Measurements from ENCODE around the gene RRBP1.

RRBP1 gene

DNA sequence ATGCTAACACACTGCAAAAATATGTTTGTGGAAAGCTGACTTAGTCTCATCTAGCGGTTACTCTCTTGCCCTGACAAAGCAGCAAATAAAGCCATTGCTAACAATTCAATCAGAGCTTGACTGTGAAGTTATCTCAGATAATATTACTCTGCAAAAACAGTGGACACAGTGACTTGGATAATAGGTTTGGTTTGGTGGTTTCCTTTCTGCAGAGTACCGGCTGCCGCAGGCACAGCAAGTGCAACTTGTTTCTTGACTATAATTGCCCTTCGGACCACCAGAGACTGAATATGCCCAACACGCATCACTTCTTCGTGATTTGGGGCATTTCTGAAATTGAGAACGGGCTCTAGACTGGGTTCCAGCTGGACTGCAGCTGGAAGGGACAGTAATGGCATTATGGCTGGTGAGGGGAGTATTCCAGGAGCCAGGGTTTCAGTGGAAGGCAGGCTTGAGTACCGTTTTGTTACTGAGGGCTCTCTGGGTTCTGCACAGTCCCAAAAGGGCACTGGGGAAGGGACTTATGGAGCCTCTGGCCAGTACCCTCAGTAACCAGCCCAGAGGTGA is 72.1 kb downstream of the RRBP1 start:
- peaks cover 6% of the 10 kb centered on the region; the same call in 1 of the 2 replicates for H4K20me1 ChIP-seq (ENCODE audit: insufficient read depth, low read length)
- H3K9me3 ChIP-seq (ENCODE audit: insufficient read depth, low read length, severe bottlenecking) = no peaks in the 10 kb centered on the region
- no peak for TF ChIP-seq EZH2 (IDR thresholded peaks at IDR 0.05; ENCODE audit: borderline replicate concordance, low read depth, low read length, severe bottlenecking)
- TF ChIP-seq, protein P1, sequence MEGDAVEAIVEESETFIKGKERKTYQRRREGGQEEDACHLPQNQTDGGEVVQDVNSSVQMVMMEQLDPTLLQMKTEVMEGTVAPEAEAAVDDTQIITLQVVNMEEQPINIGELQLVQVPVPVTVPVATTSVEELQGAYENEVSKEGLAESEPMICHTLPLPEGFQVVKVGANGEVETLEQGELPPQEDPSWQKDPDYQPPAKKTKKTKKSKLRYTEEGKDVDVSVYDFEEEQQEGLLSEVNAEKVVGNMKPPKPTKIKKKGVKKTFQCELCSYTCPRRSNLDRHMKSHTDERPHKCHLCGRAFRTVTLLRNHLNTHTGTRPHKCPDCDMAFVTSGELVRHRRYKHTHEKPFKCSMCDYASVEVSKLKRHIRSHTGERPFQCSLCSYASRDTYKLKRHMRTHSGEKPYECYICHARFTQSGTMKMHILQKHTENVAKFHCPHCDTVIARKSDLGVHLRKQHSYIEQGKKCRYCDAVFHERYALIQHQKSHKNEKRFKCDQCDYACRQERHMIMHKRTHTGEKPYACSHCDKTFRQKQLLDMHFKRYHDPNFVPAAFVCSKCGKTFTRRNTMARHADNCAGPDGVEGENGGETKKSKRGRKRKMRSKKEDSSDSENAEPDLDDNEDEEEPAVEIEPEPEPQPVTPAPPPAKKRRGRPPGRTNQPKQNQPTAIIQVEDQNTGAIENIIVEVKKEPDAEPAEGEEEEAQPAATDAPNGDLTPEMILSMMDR (IDR thresholded peaks at IDR 0.05; ENCODE audit: borderline replicate concordance, extremely low read depth, low read length, poor library complexity, severe bottlenecking) = no peak
- no peak overlapping the region for H2AFZ ChIP-seq (ENCODE audit: low read depth, low read length)
- DNase-seq = no peak
- H3K4me3 ChIP-seq (ENCODE audit: low read depth in 1 of 2, low read length in 2 of 2) = no peak overlapping the region
- no peak overlapping the region for H3K9ac ChIP-seq (ENCODE audit: low read depth, low read length)
- H3K36me3 ChIP-seq (ENCODE audit: insufficient read depth, low read length) = peaks cover 8% of the 10 kb centered on the region
- H3K4me1 ChIP-seq (ENCODE audit: insufficient read depth, low read length) = no peaks in the 10 kb centered on the region
- no peak for ATAC-seq (ENCODE audit: insufficient read depth, low read depth)
- H3K27me3 ChIP-seq (ENCODE audit: insufficient read depth, low read length, poor library complexity) = no peaks in the 10 kb centered on the region
- no peak overlapping the region for H3K27ac ChIP-seq (ENCODE audit: low read length)
- H3K79me2 ChIP-seq (ENCODE audit: insufficient read depth, low read length) = no peaks in the 10 kb centered on the region
- no peak overlapping the region for H3K4me2 ChIP-seq (ENCODE audit: insufficient read depth, low read length)

GRCh38 chr20:17608701-17609497 is 73.1 kb downstream of the RRBP1 start:
- Histone ChIP-seq H2AFZ (ENCODE audit: low read depth, low read length) (no peak overlapping the region), H3K27ac (ENCODE audit: low read length) (no peak overlapping the region), H3K4me3 (ENCODE audit: low read depth in 1 of 2, low read length in 2 of 2) (no peak overlapping the region), H3K9me3 (ENCODE audit: insufficient read depth, low read length, severe bottlenecking) (no peaks in the 10 kb centered on the region), H3K36me3 (ENCODE audit: insufficient read depth, low read length) (0 out of 2 replicates have a peak, but pooled peaks cover 7% of the 10 kb centered on the region), H3K9ac (ENCODE audit: low read depth, low read length) (no peak overlapping the region), H3K27me3 (ENCODE audit: insufficient read depth, low read length, poor library complexity) (no peaks in the 10 kb centered on the region), H3K79me2 (ENCODE audit: insufficient read depth, low read length) (no peaks in the 10 kb centered on the region), H4K20me1 (ENCODE audit: insufficient read depth, low read length) (peaks cover 6% of the 10 kb centered on the region; the same call in 1 of the 2 replicates), H3K4me2 (ENCODE audit: insufficient read depth, low read length) (no peak overlapping the region), H3K4me1 (ENCODE audit: insufficient read depth, low read length) (no peaks in the 10 kb centered on the region)
- TF ChIP-seq, protein P1 (IDR thresholded peaks at IDR 0.05; ENCODE audit: borderline replicate concordance, extremely low read depth, low read length, poor library complexity, severe bottlenecking) = no peak
- no peak for TF ChIP-seq EZH2 (IDR thresholded peaks at IDR 0.05; ENCODE audit: borderline replicate concordance, low read depth, low read length, severe bottlenecking)
- no peak for ATAC-seq (ENCODE audit: insufficient read depth, low read depth)
- DNase-seq = no peak

GRCh38 chr20:17606001-17606400 is 76.0 kb downstream of the RRBP1 start:
- H3K4me2 ChIP-seq (ENCODE audit: insufficient read depth, low read length) = no peak overlapping the region
- H3K4me3 ChIP-seq (ENCODE audit: low read depth in 1 of 2, low read length in 2 of 2) = no peak overlapping the region
- ATAC-seq (ENCODE audit: insufficient read depth, low read depth) (no peak), DNase-seq (no peak)
- H3K79me2 ChIP-seq (ENCODE audit: insufficient read depth, low read length) = no peaks in the 10 kb centered on the region
- no peak overlapping the region for H3K27ac ChIP-seq (ENCODE audit: low read length)
- H3K9ac ChIP-seq (ENCODE audit: low read depth, low read length) = no peak overlapping the region
- no peaks in the 10 kb centered on the region for H3K9me3 ChIP-seq (ENCODE audit: insufficient read depth, low read length, severe bottlenecking)
- TF ChIP-seq EZH2 (IDR thresholded peaks at IDR 0.05; ENCODE audit: borderline replicate concordance, low read depth, low read length, severe bottlenecking) = no peak
- H3K4me1 ChIP-seq (ENCODE audit: insufficient read depth, low read length) = no peaks in the 10 kb centered on the region
- peaks cover 10% of the 10 kb centered on the region; the same call in 1 of the 2 replicates for H3K36me3 ChIP-seq (ENCODE audit: insufficient read depth, low read length)
- no peak overlapping the region for H2AFZ ChIP-seq (ENCODE audit: low read depth, low read length)
- H3K27me3 ChIP-seq (ENCODE audit: insufficient read depth, low read length, poor library complexity) = no peaks in the 10 kb centered on the region
- no peaks in the 10 kb centered on the region for H4K20me1 ChIP-seq (ENCODE audit: insufficient read depth, low read length)

DNA sequence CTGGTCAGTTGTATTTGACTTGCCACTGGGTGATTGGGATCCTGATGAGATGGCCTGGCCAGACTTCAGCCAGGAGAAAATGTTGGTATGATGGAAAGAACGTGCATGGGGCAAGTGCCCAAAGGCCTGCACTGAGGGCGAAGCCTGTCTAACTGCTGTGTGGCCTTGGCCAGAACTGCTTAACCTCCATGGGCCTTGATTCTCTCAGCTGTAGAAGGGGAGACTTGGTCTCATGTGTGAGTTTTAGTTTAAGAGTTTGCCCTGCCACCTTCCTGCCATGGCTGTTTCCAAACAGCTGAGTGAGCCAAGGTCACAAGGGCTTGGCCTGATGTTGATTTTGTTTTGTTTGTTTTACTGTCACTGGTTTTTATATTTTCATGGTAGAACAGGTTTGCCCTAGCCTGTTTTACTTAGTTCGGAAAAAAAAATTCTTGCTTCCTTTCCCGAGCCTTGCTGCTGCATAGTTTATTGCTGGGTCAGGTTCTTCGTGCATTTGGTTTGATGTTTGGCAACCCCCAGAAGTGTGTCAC is 76.8 kb downstream of the RRBP1 start:
- no peak for TF ChIP-seq EZH2 (IDR thresholded peaks at IDR 0.05; ENCODE audit: borderline replicate concordance, low read depth, low read length, severe bottlenecking)
- TF ChIP-seq, protein P1 (IDR thresholded peaks at IDR 0.05; ENCODE audit: borderline replicate concordance, extremely low read depth, low read length, poor library complexity, severe bottlenecking) = no peak
- Histone ChIP-seq H3K9me3 (ENCODE audit: insufficient read depth, low read length, severe bottlenecking) (no peaks in the 10 kb centered on the region), H3K36me3 (ENCODE audit: insufficient read depth, low read length) (peaks cover 10% of the 10 kb centered on the region; the same call in 1 of the 2 replicates), H3K4me3 (ENCODE audit: low read depth in 1 of 2, low read length in 2 of 2) (no peak overlapping the region), H3K9ac (ENCODE audit: low read depth, low read length) (no peak overlapping the region), H3K4me1 (ENCODE audit: insufficient read depth, low read length) (no peaks in the 10 kb centered on the region), H4K20me1 (ENCODE audit: insufficient read depth, low read length) (no peaks in the 10 kb centered on the region), H3K4me2 (ENCODE audit: insufficient read depth, low read length) (no peak overlapping the region), H3K27me3 (ENCODE audit: insufficient read depth, low read length, poor library complexity) (no peaks in the 10 kb centered on the region), H3K79me2 (ENCODE audit: insufficient read depth, low read length) (no peaks in the 10 kb centered on the region), H2AFZ (ENCODE audit: low read depth, low read length) (no peak overlapping the region), H3K27ac (ENCODE audit: low read length) (no peak overlapping the region)
- ATAC-seq (ENCODE audit: insufficient read depth, low read depth) (no peak), DNase-seq (no peak)
